GM20431 (cell line): ENCODE data around the gene KIAA1671.

Experiments
- in situ Hi-C: fragments of 300-500 bp; cut with MseI, MboI; formaldehyde crosslinking; loops from one replicate; pipeline ENCODE4 v1.15.0; 2020; ENCODE audit warnings: low sequenced_read_pairs; ENCODE audit not compliant: unreplicated experiment

Gene KIAA1671

DNA sequence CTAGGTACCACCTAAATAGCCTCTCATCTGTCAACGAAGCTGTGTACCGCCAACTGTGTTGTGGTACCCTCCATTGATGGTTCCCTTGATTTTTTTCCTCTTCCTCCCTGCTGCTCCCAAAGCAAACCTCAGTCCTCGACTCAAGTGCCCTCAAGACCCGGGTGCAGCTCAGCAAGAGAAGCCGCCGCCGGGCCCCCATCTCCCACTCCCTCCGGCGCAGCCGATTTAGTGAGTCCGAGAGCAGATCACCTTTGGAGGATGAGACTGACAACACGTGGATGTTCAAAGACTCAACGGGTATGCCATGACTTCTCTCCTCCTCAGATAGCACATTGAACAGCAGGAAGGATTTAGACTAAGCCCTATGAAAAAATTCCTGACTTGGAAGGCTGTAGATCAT is 224.7 kb downstream of the KIAA1671 start:
- in situ Hi-C loops: loop anchor here (10.0 kb wide), 1 partner anchor 102 kb away; no protein-coding TSS in a partner anchor

DNA sequence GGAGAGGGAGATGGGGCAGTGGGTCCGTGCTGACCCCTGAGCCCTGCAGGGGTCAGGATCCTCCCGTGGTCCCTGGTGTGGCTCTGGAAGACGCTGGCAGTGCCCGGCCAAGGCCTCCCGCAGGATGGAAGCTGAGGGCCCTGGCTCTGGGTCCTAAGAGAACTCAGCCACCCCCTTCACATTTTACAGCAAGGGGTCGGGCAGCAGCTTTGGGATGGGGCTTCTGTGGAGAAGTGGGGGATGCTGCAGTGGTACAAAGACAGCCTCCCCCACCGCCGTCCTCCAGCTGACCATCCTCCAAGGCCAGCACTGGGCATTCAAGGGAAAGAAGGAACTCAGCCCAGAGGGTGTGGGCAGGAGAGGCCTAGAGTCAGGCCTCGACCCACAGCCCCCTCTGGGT is 225.4 kb downstream of the KIAA1671 start:
- in situ Hi-C loops: loop anchor here (10.0 kb wide), 1 partner anchor 103 kb away; no protein-coding TSS in a partner anchor

DNA sequence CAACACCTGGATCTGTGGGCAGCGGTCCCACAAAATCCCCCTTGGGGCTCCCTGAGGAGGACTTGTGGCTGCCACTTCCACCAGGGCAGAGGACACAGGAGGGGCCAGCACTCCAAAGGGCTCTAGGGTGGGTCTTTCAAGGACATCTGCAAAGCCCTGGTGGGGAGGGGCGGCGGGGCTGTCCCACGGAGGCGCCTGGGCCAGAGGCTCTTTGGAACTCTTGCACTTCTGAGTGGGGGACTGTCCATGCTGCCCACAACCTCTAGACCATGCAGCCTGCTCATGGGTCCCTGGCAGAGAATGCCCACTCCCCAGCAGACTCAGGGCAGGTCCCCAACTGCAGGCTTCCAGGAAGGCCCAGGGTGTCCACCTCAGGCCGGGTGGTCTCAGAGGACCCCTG is 225.8 kb downstream of the KIAA1671 start:
- in situ Hi-C loops: loop anchor here (10.0 kb wide), 1 partner anchor 104 kb away; no protein-coding TSS in a partner anchor

DNA sequence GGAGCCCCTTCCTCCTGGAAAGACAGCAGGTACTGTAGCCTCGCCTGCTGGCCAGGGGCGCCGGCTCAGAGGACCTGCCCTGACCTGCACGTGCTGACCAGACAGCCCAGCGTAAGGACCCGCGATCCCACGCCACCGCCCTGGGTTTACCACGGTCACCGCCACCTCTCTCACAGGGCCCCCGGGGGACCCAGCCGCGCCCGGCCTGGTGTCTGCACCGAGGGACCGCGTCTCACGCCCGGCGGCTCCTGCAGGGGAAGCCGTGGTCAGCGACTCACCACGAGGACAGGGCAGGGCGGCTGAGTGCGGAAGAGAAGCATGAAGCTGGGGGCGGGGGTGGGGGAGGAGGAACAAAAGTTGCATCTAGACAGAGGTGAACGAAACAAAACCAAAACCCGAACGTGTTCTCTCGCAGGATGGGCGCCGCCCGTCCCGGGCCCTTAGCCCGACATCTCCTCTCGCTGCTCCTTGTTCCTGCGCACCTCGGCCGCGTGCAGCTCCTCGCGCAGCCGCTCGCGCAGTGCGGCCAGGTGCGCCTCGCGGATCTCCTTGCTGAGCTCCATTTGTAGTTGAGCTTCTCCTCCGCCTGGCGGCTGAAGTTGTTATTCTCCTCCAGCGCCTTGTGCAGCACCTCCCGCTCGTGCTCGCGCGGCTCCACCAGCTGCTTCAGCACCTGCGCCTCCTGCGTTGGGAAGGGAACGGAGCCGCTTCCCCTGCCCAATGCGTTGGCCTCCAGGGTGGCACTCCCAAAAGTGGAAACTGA is 226.5 kb downstream of the KIAA1671 start:
- in situ Hi-C loops: loop anchor here (10.0 kb wide), 1 partner anchor 104 kb away; no protein-coding TSS in a partner anchor

DNA sequence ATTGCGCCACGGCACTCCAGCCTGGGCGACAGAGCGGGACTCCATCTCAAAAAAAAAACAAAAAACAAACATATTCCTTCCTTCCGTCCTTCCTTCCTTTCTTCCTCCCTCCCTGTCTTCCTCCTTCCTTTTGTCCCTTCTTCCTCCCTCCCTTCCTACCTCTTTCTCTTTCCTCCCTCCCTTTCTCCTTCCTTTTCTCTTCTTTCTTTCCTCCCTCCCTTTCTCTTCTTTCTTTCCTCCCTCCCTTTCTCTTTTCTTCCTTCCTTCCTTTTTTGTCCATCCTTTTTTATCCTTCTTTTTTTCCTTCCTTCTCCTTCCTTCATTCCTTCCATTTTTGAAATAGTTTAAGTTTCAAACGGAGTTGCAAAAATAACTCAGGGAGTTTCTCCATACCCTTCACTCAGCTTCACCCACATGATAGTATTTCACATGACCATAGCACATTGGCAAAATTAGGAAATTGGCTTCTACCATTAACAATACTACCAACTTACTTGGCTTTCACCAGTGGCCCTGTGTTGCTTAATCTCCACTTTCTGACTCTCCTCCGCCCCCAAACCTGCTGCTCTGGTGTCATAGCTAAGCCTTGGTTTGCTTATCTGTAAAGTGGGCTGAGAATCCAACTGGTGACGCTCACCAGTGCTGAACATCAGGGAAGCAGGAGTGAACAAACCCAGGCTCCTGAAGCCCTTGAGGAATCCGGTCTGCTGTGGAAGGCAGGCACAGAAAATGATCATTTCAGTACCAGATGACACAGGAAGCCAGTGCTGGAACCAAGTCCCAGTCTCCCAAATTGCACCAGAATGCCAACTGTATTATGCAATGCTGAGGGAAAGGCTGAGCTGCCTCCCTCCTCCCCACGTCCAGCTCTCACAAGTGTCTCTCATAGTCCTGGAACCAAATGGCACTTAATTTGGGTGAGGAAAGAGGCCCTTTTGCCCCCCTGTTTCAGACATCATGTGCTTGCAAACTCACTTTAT is 229.9 kb downstream of the KIAA1671 start:
- in situ Hi-C loops: no loop called here

DNA sequence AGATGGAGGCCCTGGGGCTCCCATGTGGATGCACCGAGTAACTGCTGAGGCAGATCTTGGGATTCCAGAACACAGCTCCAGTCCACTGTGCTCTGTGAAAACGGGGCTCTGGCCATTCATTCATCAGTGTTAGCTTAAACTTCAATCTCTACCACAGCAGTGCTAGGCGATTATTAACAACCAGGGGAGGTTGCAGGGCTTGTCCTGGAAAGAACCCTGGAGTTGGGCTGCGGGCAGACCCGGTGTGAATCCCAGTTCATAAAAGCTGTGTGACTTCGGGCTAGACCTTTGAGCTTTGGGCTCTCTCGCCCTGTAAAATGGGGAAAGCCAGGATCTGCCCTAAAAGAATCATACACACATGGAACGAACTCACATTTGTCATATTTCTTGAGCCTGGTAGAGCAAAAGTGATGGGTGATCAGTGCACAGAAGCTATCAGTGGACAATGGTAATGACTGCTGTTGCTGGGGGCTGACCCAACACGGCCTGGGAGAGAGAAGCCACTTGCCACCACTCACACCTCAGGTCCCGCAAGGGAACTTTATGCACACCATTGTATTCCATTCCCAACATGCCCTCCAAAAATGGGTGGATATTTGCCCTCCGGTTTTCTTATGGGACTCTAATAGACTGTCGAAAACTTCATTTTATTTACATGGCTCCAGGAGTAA is 231.6 kb downstream of the KIAA1671 start:
- in situ Hi-C loops: no loop called here

DNA sequence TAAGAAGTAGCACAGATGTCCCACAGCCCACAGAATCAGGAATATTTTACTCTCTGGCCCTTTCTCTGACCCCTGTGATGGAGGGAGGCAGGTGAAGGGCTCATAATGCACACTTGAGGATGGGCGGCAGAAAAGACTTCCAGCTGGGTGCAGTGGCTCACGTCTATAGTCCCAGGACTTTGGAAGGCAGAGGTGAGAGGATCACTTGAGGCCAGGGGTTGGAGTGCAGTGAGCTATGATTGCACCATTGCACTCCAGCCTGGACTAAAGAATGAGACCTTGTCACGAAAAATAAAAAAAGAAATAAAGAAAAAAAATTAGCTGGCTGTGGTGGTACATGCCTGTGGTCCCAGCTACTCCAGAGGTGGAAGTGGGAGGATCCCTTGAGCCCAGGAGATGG is 233.6 kb downstream of the KIAA1671 start:
- in situ Hi-C loops: no loop called here

DNA sequence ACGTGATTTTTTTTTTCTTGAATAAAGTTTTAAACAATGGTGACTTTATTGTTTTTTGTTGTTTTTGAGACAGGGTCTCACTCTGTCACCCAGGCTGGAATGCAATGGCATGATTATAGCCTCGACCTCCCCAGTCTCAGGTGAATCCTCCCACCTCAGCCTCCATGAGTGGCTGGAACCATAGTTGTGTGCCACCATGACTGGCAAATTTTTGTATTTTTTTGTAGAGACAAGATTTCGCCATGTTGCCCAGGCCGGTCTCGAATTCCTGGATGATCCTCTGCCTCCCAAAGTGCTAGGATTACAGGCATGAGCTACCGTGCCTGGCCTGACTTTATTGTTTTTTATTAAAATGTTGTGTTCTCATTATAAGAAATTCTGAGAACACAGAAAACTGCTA is 235.0 kb downstream of the KIAA1671 start:
- in situ Hi-C loops: no loop called here

DNA sequence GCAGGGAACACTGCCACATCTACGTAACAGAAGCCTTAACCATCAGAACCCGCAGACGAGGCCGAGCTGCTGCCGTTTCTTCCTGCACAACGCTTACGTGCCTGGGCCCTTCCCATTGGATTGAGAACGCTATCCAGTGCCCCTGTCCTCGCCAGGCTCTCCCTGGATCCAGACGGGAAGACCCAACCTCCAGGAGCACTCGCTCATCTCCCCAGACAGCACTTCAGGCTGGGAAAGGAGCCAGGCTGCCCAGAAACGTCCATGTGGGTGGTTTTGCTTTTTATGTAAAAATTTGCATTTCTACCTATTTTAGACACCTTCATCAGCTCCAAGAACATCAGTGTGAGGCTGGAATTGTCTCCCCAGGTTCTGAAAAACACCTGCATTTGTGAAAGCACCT is 239.9 kb downstream of the KIAA1671 start:
- in situ Hi-C loops: no loop called here

DNA sequence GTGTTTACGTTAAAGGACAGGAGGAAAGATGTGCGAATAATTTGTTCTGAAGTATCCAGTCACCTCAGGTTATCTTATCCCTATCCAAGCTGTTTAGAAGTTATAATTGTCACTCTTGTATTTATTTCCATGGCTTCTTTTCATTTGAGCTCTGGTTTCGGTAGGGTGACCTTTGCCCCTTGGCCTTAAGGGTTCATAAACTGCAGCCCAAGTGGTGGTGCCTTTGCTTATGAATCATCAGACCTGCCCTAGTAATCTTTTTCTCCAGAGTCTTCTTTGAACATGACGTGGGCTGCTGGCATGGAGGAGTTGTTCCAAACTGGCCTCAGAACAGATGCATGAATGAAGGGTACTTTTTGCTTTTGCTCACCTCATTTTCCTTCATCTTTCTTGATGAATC is 240.6 kb downstream of the KIAA1671 start:
- in situ Hi-C loops: no loop called here

DNA sequence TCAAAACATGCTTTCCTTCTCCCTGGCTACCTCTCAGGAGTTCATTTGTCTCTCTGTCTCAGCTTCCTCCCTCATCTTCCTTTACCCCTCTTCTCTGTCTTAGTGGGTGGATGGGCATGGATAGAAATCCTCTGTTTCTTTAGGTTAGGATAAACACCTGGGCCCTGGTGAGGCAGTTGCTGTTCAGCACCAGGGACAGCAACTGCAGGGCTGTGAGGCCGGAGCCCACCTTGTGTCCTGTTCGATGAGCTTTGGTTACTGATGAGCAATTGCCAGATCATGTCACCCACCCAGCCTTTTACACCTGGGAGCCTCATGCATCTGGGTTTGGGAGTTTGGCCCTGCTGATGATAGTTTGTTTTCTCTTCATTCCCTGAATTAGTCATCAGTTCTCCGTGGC is 241.0 kb downstream of the KIAA1671 start:
- in situ Hi-C loops: no loop called here

DNA sequence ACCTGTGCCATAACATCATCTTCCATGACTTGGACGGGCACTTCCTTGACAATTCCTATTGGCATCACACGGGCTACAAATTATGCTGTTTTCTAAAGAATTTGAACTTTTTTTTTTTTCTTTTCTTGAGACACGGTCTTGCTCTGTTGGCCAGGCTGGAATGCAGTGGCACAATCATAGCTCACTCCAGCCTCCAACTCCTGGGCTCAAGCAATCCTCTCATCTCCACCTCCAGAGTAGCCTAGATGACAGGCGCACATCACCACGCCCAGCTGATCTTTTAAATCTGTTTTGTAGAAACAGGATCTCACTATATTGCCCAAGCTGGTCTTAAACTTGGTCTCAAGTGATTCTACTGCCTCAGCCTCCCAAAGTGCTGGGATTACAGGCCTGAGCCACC is 243.8 kb downstream of the KIAA1671 start:
- in situ Hi-C loops: no loop called here

DNA sequence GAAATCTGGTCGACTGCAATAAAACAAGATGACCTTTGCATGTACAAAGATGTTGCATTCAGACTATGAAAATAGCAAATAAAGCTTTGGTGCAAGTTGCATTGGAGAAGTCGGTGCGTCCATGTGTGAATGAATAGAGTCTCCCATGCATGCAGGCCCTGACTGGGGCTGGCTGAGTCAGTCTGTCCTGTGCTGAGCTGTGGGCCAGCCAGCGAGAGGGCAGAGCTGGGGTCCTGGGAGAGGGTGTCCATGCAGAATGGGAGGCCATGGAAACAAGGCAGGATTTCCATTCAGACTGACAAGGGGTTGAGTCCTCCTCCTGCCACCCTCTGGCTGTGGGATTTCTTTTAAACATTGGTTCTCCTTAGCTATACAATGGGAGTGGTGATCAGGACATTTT is 244.8 kb downstream of the KIAA1671 start:
- in situ Hi-C loops: no loop called here

DNA sequence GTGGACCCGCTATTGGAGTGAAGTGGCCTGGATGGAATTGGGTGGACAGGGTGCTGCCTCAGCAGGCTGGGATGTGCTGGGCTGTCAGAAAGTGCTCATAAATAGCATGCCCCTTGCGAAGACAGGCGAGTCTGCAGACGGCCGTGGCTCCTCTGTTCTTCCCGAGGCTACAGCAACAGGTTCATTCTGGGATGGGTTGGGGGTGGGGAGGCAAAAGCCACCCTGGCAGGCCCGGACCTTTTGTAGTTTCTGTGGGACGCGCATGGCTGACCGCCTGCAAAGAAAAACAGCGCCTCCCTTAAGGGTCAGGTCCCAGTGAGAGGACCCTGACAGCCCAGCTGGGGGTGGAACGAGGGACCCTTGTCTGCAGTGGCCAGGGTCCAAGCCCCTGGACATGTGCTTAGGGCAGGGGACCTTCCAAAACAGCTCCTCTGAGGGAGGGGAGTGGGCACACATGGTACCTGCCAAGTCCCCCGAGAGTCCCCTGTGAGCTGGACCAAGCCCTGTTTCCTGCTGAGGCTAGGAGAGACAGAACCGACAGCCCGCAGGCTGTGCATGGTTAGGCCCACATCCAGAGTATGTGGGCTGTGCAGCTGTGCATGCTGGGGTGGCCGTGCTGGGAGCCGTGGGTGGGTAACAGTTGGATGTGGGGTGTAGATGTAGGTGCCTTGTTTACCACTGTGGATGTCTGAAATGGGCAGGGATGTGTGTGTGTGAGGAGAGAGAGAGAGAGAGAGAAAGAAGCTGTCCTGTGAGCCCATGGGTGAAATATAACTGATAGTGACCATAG is 247.4 kb downstream of the KIAA1671 start, which contains the start of gene CRYBB3:
CRYBB3 (plus strand) TSS at position 128 of the 790 bp plus-strand sequence. CDS start 1,539 bp downstream, outside the sequence.
- in situ Hi-C loops: no loop called here

DNA sequence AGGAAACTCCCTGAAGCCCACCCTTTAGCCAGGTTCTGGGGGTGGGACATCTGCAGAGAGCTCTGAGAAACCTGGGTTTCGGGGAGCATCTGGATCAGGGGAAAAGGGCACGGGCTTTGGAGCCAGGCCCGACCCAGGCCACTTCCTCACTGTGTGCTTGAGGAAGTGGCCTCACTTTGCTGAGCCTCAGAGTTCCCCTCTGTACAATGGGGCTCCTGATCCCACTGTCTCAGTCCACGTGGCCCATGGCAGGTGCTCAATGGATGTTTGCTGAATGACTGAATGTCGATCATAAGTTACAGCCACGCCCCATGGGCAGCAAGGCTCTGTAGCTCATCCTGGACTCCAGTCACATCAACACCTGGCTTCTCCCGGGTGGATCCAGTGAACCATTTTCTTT is 248.5 kb downstream of the KIAA1671 start:
- in situ Hi-C loops: no loop called here

DNA sequence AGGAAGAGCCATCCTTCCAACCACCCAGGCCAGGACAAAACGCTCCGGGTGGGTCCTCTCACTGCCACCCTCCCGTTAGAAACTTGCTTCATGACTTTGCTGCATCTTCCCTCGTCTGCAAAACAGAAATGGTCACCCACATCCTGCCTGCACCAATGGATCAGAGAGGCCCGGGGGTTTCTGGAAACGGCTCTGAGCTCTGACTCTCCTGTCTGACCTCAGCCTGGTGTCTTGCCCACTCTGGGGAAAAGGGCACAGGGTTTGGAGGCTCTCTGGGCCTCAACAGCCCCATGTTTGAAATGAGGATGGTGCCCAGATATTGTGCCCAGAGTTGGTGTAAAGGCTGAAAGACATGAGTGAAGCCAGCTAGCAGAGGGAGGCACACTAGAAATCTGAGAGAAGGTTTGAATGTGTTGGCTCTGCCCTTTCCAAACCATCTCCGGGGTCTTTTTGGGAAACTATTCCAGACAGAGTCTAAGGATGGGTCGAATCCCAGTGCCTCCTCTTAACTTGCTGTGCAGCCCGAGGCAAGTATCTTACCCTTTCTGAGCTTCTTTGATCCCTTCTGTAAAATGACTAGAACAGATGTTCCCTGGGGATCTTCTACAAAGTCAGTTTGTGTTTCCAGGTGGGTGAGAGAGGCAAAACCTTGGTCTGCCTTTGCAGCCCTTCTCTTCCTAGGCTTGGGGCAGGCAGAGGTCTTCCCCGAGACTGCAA is 249.2 kb downstream of the KIAA1671 start:
- in situ Hi-C loops: no loop called here

DNA sequence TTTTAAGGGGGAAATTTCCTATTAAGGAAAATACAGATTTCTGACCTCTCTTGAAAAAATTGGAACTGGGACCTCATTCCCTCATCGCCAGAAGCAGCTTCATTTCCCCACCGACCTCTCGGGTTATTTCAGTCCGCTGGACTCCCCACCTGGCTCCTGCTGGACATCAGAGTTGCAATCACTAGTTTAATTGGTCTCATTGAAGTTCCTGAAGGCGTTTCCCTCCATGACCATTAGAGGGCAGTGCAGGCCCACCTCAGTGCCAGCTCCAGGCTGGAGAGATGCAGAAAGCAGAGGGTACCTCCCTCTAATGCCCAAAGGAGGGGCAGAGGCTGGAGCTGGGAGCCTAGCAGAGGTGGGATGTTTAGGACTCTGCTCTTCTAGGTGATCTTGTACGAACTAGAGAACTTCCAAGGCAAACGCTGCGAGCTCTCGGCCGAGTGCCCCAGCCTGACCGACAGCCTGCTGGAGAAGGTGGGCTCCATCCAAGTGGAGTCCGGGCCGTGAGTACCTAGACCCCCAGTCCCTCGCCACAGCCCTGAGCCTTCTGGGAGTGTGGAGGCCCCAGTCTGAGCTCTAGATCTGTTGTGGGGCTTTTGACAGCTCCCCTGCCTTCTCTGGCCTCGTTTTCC is 249.9 kb downstream of the KIAA1671 start:
- in situ Hi-C loops: no loop called here

DNA sequence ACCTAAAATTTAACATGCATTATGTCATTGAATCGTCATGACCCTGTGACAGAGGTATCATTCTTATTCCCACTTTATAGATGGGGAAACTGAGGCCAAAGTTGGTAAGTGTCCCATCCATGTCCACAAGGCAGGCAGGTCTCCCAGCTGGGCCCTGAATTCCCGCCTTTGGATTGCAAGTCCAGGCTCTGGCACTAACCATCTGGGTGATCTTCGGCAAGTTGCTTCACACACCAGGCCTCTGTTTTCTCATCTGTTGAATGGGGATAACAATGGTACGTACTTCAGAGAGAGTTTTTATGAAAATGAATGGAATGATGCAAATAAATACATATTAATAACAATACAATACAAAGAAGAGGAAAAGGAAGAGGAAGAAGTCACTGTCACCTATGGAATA is 250.6 kb downstream of the KIAA1671 start:
- in situ Hi-C loops: no loop called here
